ENCODE measurements around the gene TBCEL.

Gene TBCEL

DNA sequence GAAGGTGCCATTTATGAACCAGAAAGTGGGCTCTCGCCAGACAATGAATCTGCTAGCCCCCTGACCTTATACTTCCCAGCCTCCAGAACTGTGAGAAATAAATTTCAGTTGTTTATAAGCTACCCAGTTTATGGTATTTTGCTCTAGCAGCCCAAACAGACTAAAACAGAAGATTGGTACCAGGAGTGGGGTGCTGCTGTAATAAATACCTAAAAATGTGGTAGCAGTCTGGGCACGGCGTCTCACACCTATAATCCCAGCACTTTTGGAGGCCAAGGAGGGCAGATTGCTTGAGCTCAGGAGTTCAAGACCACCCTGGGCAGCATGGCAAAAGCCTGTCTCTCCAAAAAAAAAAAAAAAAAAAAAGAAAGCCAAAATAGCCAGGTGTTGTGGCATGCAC is 98.4 kb downstream of the TBCEL start:
- no peak for DNase-seq (ENCODE audit: low read depth in 1 of 2, low spot score in 1 of 2)
- TF ChIP-seq POLR2AphosphoS5 (IDR thresholded peaks at IDR 0.05; ENCODE audit: low read depth) (no peak), REST (IDR thresholded peaks at IDR 0.05; ENCODE audit: insufficient replicate concordance, low read depth) (no peak), SPI1 (IDR thresholded peaks at IDR 0.05; ENCODE audit: borderline replicate concordance, low read depth) (no peak)
- Histone ChIP-seq H3K27me3 (ENCODE audit: insufficient read depth, poor library complexity, severe bottlenecking) (peaks cover 6% of the 10 kb centered on the region), H3K27ac (replicated peaks) (no peak overlapping the region), H3K4me3 (replicated peaks; ENCODE audit: insufficient read depth, low read length) (no peak overlapping the region)

DNA sequence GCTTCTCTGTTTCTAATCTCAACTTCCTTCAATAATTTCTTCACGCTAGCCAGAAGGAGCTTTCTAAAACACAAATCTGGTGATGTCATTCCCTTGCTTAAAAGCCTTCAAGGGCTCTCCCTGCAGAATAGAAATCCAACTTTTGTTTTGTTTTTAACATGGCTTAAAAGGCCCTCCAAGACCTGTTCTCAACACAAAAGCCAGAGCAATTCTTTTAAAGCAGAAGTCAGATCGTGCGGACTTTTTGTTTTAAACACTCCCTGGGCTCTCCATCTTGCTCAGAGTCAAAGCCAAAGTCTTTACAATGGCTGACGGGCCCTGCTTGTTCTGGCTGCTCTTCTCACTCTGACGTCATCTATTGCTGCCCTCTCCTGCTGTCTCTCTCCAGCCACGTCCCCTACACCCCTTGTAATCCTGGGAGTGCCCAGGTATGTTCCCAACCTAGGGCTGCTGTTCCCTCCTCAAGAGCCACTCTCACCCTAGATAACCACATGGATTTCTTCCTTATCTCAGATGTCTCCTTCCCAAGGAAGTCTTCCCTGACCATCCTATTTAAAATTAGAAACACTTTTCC is 99.7 kb downstream of the TBCEL start:
- Histone ChIP-seq H3K4me3 (replicated peaks; ENCODE audit: insufficient read depth, low read length) (no peak overlapping the region), H3K27me3 (ENCODE audit: insufficient read depth, poor library complexity, severe bottlenecking) (peaks cover 6% of the 10 kb centered on the region), H3K27ac (replicated peaks) (no peak overlapping the region)
- no peak for DNase-seq (ENCODE audit: low read depth in 1 of 2, low spot score in 1 of 2)
- TF ChIP-seq SPI1 (IDR thresholded peaks at IDR 0.05; ENCODE audit: borderline replicate concordance, low read depth): no peak
- no peak for TF ChIP-seq GABPA (IDR thresholded peaks at IDR 0.05; ENCODE audit: low read depth)
- TF ChIP-seq POLR2AphosphoS5 (IDR thresholded peaks at IDR 0.05; ENCODE audit: low read depth): no peak

- DNase-seq (ENCODE audit: low read depth in 1 of 2, low spot score in 1 of 2): no peak
- TF ChIP-seq GABPA (IDR thresholded peaks at IDR 0.05; ENCODE audit: low read depth): no peak
- no peak for TF ChIP-seq SPI1 (IDR thresholded peaks at IDR 0.05; ENCODE audit: borderline replicate concordance, low read depth)
- no peak for TF ChIP-seq REST (IDR thresholded peaks at IDR 0.05; ENCODE audit: insufficient replicate concordance, low read depth)
- TF ChIP-seq POLR2AphosphoS5 (IDR thresholded peaks at IDR 0.05; ENCODE audit: low read depth): no peak
- TF ChIP-seq CTCF (IDR thresholded peaks at IDR 0.05; ENCODE audit: insufficient read depth, low read length): no peak
- no peak overlapping the region for H3K27ac ChIP-seq (replicated peaks)
- H3K27me3 ChIP-seq (ENCODE audit: insufficient read depth, poor library complexity, severe bottlenecking): peaks cover 6% of the 10 kb centered on the region
- H3K4me3 ChIP-seq (replicated peaks; ENCODE audit: insufficient read depth, low read length): no peak overlapping the region
Observed at GRCh38 chr11:121127809-121128208, 103.9 kb downstream of the TBCEL start.

GRCh38 chr11:121129362-121130340 is 105.7 kb downstream of the TBCEL start:
- H3K27ac ChIP-seq (replicated peaks): no peak overlapping the region
- no peaks in the 10 kb centered on the region for H3K27me3 ChIP-seq (ENCODE audit: insufficient read depth, poor library complexity, severe bottlenecking)
- DNase-seq (ENCODE audit: low read depth in 1 of 2, low spot score in 1 of 2): no peak
- H3K4me3 ChIP-seq (replicated peaks; ENCODE audit: insufficient read depth, low read length): no peak overlapping the region
- no peak for TF ChIP-seq CTCF (IDR thresholded peaks at IDR 0.05; ENCODE audit: insufficient read depth, low read length)
- TF ChIP-seq REST (IDR thresholded peaks at IDR 0.05; ENCODE audit: insufficient replicate concordance, low read depth): no peak
- TF ChIP-seq GABPA (IDR thresholded peaks at IDR 0.05; ENCODE audit: low read depth): no peak
- no peak for TF ChIP-seq SPI1 (IDR thresholded peaks at IDR 0.05; ENCODE audit: borderline replicate concordance, low read depth)
- no peak for TF ChIP-seq POLR2AphosphoS5 (IDR thresholded peaks at IDR 0.05; ENCODE audit: low read depth)
